Stomach smooth muscle (tissue), 2 donors: ENCODE measurements around the gene CFAP74.

ENCODE experiments used
- H3K27ac ChIP-seq: one replicate; pipeline ENCODE4 v1.7.0; 2013; ENCODE audit warnings: mild to moderate bottlenecking, low read length, inconsistent platforms
- H3K27me3 ChIP-seq, 2 donors: one replicate each; pipeline ENCODE4 v1.7.0; 2013; ENCODE audit warnings: low read length in 2 of 2; ENCODE audit not compliant: insufficient read depth in 2 of 2, control insufficient read depth in 1 of 2
- H3K36me3 ChIP-seq, 2 donors: one replicate each; pipeline ENCODE4 v1.7.0; 2013; ENCODE audit warnings: low read length in 2 of 2; ENCODE audit not compliant: control insufficient read depth in 2 of 2, insufficient read depth in 2 of 2
- H3K4me1 ChIP-seq: one replicate; pipeline ENCODE4 v1.7.0; 2013; ENCODE audit warnings: low read length; ENCODE audit not compliant: control insufficient read depth, insufficient read depth
- H3K4me3 ChIP-seq, 2 donors: one replicate each; pipeline ENCODE4 v1.7.0; 2013; ENCODE audit warnings: low read length in 2 of 2
- H3K9ac ChIP-seq, 2 donors: one replicate each; pipeline ENCODE4 v1.7.0; 2013; ENCODE audit warnings: low read length in 2 of 2, mild to moderate bottlenecking in 1 of 2
- H3K9me3 ChIP-seq, 2 donors: one replicate each; pipeline ENCODE4 v1.7.0; 2013; ENCODE audit warnings: low read length in 2 of 2; ENCODE audit not compliant: control insufficient read depth in 2 of 2
- donor health status: healthy.
- donor health status: Pancreatic carcinoma.

Gene CFAP74

DNA sequence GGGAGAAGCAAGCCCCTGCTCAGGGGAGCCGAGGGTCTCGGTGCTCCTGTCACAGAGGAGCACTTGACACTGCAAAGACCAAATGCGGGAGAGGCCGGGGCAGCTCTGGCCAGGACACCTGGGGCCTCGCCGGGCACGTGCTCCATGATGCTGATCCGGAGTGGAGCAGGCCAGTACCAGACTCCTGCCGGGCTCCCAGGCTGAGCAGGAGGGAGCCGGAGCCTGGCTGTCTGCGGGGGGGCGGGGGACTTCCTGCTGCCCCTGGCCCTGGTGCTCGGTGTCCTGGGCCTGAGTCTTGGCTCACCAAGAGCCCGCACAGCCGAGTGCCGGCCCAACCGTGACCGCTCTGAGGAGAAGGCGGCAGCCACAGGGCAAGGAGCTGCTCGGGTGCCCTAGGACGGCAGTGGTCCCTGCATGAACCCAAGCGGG, 46.0 kb downstream of the CFAP74 start:
- H3K27ac ChIP-seq = no peak overlapping the region
- peaks cover 7% of the 10 kb centered on the region for H3K4me1 ChIP-seq
- H3K9me3 ChIP-seq = no peaks in the 10 kb centered on the region
- H3K36me3 ChIP-seq = no peaks in the 10 kb centered on the region
- H3K4me3 ChIP-seq = no peak overlapping the region
- H3K27me3 ChIP-seq = peaks cover 31 to 42% of the 10 kb centered on the region in 2 donors
- H3K9ac ChIP-seq = no peak overlapping the region

GRCh38 chr1:1956586-1957532, 46.7 kb downstream of the CFAP74 start:
- Histone ChIP-seq H3K27ac (no peak overlapping the region), H3K36me3 (no peaks in the 10 kb centered on the region), H3K4me3 (no peak overlapping the region), H3K9me3 (no peaks in the 10 kb centered on the region), H3K4me1 (peaks cover 7% of the 10 kb centered on the region), H3K27me3 (peaks cover 31 to 41% of the 10 kb centered on the region in 2 donors), H3K9ac (no peak overlapping the region)

DNA sequence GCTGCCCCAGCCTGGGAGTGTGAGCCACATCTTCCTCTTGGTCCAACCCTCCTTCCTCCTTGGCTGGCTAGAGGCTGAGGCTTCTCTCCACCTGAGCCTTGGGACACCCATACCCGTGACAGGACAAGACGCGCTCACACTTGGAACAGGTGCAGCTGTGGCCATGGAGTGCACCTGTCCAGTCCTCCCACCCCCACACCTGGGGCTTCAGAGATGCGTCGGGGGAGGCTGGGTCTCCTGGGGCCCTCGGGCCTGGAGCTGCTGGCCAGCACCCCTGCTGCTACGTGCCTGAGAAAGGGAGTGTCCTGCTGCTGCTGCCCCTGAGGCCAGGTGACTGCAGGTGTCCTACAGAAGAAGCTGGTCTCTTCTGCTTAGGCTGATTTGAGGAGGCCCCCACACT, 47.5 kb downstream of the CFAP74 start:
- Histone ChIP-seq H3K36me3 (no peaks in the 10 kb centered on the region), H3K4me3 (no peak overlapping the region), H3K27me3 (peaks cover 24 to 35% of the 10 kb centered on the region in 2 donors), H3K9me3 (no peaks in the 10 kb centered on the region), H3K4me1 (peaks cover 7% of the 10 kb centered on the region), H3K9ac (no peak overlapping the region), H3K27ac (no peak overlapping the region)

- Histone ChIP-seq H3K4me3 (no peak overlapping the region), H3K4me1 (peaks cover 7% of the 10 kb centered on the region), H3K36me3 (no peaks in the 10 kb centered on the region), H3K27me3 (peaks cover 21 to 31% of the 10 kb centered on the region in 2 donors), H3K9me3 (no peaks in the 10 kb centered on the region), H3K27ac (no peak overlapping the region), H3K9ac (no peak overlapping the region)
Measured at GRCh38 chr1:1955621-1956094, 47.9 kb downstream of the CFAP74 start.

GRCh38 chr1:1954831-1955441, 48.6 kb downstream of the CFAP74 start:
- Histone ChIP-seq H3K27ac (no peak overlapping the region), H3K4me3 (no peak overlapping the region)

GRCh38 chr1:1954015-1954414, 49.6 kb downstream of the CFAP74 start:
- Histone ChIP-seq H3K4me3 (no peak overlapping the region), H3K27ac (no peak overlapping the region), H3K9me3 (no peaks in the 10 kb centered on the region), H3K4me1 (no peaks in the 10 kb centered on the region), H3K36me3 (no peaks in the 10 kb centered on the region), H3K9ac (no peak overlapping the region), H3K27me3 (peaks cover 12 to 20% of the 10 kb centered on the region in 2 donors)

More at GRCh38 chr1:1954831-1955441, 48.6 kb downstream of the CFAP74 start:
- H3K36me3 ChIP-seq = no peaks in the 10 kb centered on the region
- no peak overlapping the region for H3K9ac ChIP-seq
- H3K4me1 ChIP-seq = peaks cover 5% of the 10 kb centered on the region
- H3K27me3 ChIP-seq = peaks cover 17 to 24% of the 10 kb centered on the region in 2 donors
- no peaks in the 10 kb centered on the region for H3K9me3 ChIP-seq

GRCh38 chr1:1950940-1951339, 52.6 kb downstream of the CFAP74 start:
- H3K9me3 ChIP-seq = no peaks in the 10 kb centered on the region
- H3K4me1 ChIP-seq = peaks cover 9% of the 10 kb centered on the region
- H3K27me3 ChIP-seq = peaks cover 3 to 4% of the 10 kb centered on the region in 2 donors
- no peak overlapping the region for H3K9ac ChIP-seq
- no peaks in the 10 kb centered on the region for H3K36me3 ChIP-seq
- no peak overlapping the region for H3K27ac ChIP-seq
- no peak overlapping the region for H3K4me3 ChIP-seq

- H3K9me3 ChIP-seq = no peaks in the 10 kb centered on the region
- H3K36me3 ChIP-seq = no peaks in the 10 kb centered on the region
- H3K4me3 ChIP-seq = no peak overlapping the region
- H3K27me3 ChIP-seq = peaks cover 5 to 8% of the 10 kb centered on the region in 2 donors
- no peak overlapping the region for H3K9ac ChIP-seq
- no peak overlapping the region for H3K27ac ChIP-seq
- peaks cover 13% of the 10 kb centered on the region for H3K4me1 ChIP-seq
Measured at GRCh38 chr1:1948783-1949182, 54.8 kb downstream of the CFAP74 start.

DNA sequence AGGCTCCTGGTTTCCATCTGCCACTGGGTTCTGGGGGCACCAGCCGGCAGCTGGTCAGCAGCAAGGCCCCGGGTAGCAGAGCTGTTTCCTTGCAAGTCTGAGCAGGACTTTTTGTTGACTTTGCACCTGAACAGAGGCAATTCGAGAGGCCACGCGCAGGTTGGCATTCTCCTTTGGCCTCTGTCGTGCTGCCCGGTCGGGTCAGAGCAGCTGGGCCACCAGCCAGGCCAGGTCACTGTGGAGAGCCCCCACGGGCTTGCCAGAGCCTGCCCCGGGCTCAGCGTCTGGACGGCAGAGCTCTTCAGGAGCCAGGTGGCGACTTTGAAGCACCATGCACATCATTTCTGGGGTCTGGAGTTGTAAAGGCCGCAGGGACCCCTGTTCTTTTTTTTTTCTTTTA, 56.1 kb downstream of the CFAP74 start:
- H3K4me3 ChIP-seq = no peak overlapping the region
- no peak overlapping the region for H3K9ac ChIP-seq
- H3K9me3 ChIP-seq = no peaks in the 10 kb centered on the region
- H3K36me3 ChIP-seq = no peaks in the 10 kb centered on the region
- H3K27ac ChIP-seq = no peak overlapping the region
- peaks cover 14% of the 10 kb centered on the region for H3K4me1 ChIP-seq
- peaks cover 5 to 16% of the 10 kb centered on the region in 2 donors for H3K27me3 ChIP-seq

- peaks cover 5 to 16% of the 10 kb centered on the region in 2 donors for H3K27me3 ChIP-seq
Measured at GRCh38 chr1:1946540-1946939, 57.0 kb downstream of the CFAP74 start.

More at GRCh38 chr1:1946540-1946939, 57.0 kb downstream of the CFAP74 start:
- Histone ChIP-seq H3K4me1 (peaks cover 14% of the 10 kb centered on the region), H3K27ac (no peak overlapping the region), H3K9me3 (no peaks in the 10 kb centered on the region), H3K9ac (no peak overlapping the region), H3K36me3 (no peaks in the 10 kb centered on the region), H3K4me3 (no peak overlapping the region)
